ENCODE results near the gene RAB11FIP4.

Gene RAB11FIP4

DNA sequence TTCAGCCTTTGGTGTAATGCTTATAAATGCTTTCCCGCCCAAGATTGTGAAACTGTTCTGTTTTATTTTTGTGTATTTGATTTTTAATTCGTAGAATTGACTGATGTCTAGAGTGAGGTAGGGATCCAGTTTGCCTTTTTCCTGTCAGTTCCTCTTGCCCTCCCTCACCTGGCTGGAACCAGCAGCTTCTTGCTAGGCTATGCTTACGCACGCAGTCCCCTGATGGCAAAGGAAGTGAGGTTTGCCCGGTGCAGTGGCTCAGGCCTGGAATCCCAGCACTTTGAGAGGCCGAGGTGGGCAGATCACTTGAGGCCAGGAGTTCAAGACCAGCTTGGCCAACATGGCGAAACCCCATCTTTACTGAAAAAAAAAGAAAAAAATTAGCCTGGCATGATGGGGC lies 51.9 kb downstream of the RAB11FIP4 start:
- CTCF ChIA-PET = interaction anchor here (1.1 kb wide), 1 partner anchor 13 kb away, joined by 4 read pairs; no protein-coding TSS in a partner anchor
- H3K9me3 Mint-ChIP-seq = no peaks in the 10 kb centered on the region
- no peaks in the 10 kb centered on the region for H3K36me3 Mint-ChIP-seq
- no peak overlapping the region for H3K27ac Mint-ChIP-seq
- peaks cover 18% of the 10 kb centered on the region for H3K27me3 Mint-ChIP-seq
- H3K4me1 Mint-ChIP-seq = no peaks in the 10 kb centered on the region
- H3K4me3 Mint-ChIP-seq = no peak overlapping the region
- peak; percentile 1 for DNase-seq

- H3K27ac Mint-ChIP-seq = no peak overlapping the region
- H3K9me3 Mint-ChIP-seq = no peaks in the 10 kb centered on the region
- no peaks in the 10 kb centered on the region for H3K36me3 Mint-ChIP-seq
- no peak for DNase-seq
- H3K27me3 Mint-ChIP-seq = peaks cover 16% of the 10 kb centered on the region
- H3K4me3 Mint-ChIP-seq = no peak overlapping the region
- H3K4me1 Mint-ChIP-seq = no peaks in the 10 kb centered on the region
- CTCF ChIA-PET = interaction anchor here (0.6 kb wide), 1 partner anchor 554 kb away, joined by 3 read pairs; no protein-coding TSS in a partner anchor
Measured at GRCh38 chr17:31444026-31444425, 52.6 kb downstream of the RAB11FIP4 start.

GRCh38 chr17:31446195-31446967 lies 54.9 kb downstream of the RAB11FIP4 start:
- CTCF ChIA-PET = no interaction called here
- no peak overlapping the region for H3K4me3 Mint-ChIP-seq
- DNase-seq = peak; percentile 14
- no peaks in the 10 kb centered on the region for H3K9me3 Mint-ChIP-seq
- H3K4me1 Mint-ChIP-seq = no peaks in the 10 kb centered on the region
- no peak overlapping the region for H3K27ac Mint-ChIP-seq
- peaks cover 16% of the 10 kb centered on the region for H3K27me3 Mint-ChIP-seq
- no peaks in the 10 kb centered on the region for H3K36me3 Mint-ChIP-seq

DNA sequence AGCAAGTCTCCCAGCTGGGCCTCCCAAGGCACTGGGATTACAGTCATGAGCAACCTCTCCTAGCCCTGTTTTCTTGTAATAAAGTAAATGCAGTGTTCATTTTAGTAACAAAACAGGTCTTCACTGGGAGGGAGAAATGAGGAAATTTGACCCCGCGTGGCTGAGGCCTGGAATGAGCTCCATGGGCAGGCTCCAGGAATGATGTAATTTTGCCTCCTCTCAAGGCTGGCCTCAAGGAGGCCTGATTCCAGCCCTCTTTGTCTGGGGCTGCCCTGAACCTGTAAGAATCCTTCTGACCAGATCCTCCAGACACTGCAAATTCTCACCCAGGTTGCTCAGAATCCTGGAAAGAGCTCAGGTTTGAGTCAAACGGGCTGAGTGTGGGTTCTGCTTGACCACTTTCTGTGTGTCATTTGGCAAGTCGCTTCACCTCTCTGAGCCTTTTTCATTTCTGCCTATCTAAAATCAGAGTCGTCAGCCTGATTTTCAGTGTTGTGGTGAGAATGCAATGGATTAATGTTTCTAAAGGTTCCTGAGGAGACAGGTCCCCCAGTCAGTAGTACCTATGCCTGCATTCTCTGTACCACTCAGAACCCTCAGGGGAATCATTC lies 57.1 kb downstream of the RAB11FIP4 start:
- Mint-ChIP-seq H3K27ac (no peak overlapping the region), H3K4me3 (no peak overlapping the region), H3K36me3 (no peaks in the 10 kb centered on the region), H3K9me3 (no peaks in the 10 kb centered on the region), H3K27me3 (peaks cover 16% of the 10 kb centered on the region), H3K4me1 (no peaks in the 10 kb centered on the region)
- no peak for DNase-seq
- CTCF ChIA-PET = interaction anchor here (1.1 to 1.8 kb wide), 4 partner anchors 9 to 79 kb away, joined by 3 to 6 read pairs (median 4); no protein-coding TSS in a partner anchor

GRCh38 chr17:31449111-31449510 lies 57.6 kb downstream of the RAB11FIP4 start:
- DNase-seq = no peak
- CTCF ChIA-PET = interaction anchor here (1.1 to 1.8 kb wide), 2 partner anchors 10 to 12 kb away, joined by 5 to 6 read pairs; no protein-coding TSS in a partner anchor
- no peaks in the 10 kb centered on the region for H3K9me3 Mint-ChIP-seq
- no peaks in the 10 kb centered on the region for H3K36me3 Mint-ChIP-seq
- no peak overlapping the region for H3K4me3 Mint-ChIP-seq
- no peaks in the 10 kb centered on the region for H3K4me1 Mint-ChIP-seq
- no peak overlapping the region for H3K27ac Mint-ChIP-seq
- H3K27me3 Mint-ChIP-seq = peaks cover 12% of the 10 kb centered on the region

GRCh38 chr17:31449746-31450145 lies 58.3 kb downstream of the RAB11FIP4 start:
- Mint-ChIP-seq H3K4me1 (no peaks in the 10 kb centered on the region), H3K27ac (no peak overlapping the region), H3K36me3 (no peaks in the 10 kb centered on the region), H3K9me3 (no peaks in the 10 kb centered on the region), H3K27me3 (peaks cover 7% of the 10 kb centered on the region), H3K4me3 (no peak overlapping the region)
- CTCF ChIA-PET = interaction anchor here (1.8 kb wide), 1 partner anchor 13 kb away, joined by 6 read pairs; no protein-coding TSS in a partner anchor
- DNase-seq = no peak

GRCh38 chr17:31452101-31452500 lies 60.6 kb downstream of the RAB11FIP4 start:
- Mint-ChIP-seq H3K27ac (no peak overlapping the region), H3K9me3 (no peaks in the 10 kb centered on the region), H3K4me1 (no peaks in the 10 kb centered on the region), H3K27me3 (peaks cover 7% of the 10 kb centered on the region), H3K36me3 (no peaks in the 10 kb centered on the region), H3K4me3 (no peak overlapping the region)
- DNase-seq = no peak
- CTCF ChIA-PET = interaction anchor here (1.0 kb wide), 1 partner anchor 12 kb away, joined by 3 read pairs; no protein-coding TSS in a partner anchor

DNA sequence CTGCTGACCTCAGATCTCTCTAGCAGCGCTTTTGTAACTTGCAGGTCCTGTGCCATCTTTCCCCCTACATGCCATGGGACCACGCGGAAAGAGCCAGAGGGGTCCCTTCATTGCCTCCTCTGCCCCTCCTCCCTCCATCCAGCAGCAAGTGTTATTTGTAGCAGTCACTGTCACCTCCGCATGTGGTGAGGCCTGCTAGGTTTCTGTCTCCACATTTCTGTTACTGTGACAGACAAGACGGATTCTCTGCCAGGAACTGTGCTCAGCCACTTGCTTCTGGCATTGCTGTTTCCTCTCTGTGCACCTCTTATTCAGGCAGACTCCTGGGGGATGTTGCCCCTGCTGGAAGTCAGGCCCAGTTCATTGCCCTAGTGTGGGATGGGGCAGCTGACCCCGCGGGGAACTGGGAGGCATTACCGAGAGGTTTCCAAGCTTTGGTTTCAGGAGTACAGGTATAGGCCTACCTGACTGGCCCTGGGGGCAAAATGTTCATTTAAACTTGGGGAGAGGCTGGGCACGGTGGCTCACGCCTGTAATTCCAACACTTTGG lies 61.2 kb downstream of the RAB11FIP4 start:
- H3K9me3 Mint-ChIP-seq = no peaks in the 10 kb centered on the region
- no peaks in the 10 kb centered on the region for H3K4me1 Mint-ChIP-seq
- peaks cover 12% of the 10 kb centered on the region for H3K27me3 Mint-ChIP-seq
- no peak for DNase-seq
- H3K36me3 Mint-ChIP-seq = no peaks in the 10 kb centered on the region
- H3K27ac Mint-ChIP-seq = no peak overlapping the region
- H3K4me3 Mint-ChIP-seq = no peak overlapping the region
- CTCF ChIA-PET = no interaction called here

GRCh38 chr17:31453896-31454295 lies 62.4 kb downstream of the RAB11FIP4 start:
- Mint-ChIP-seq H3K27me3 (peaks cover 13% of the 10 kb centered on the region), H3K27ac (no peak overlapping the region), H3K9me3 (no peaks in the 10 kb centered on the region), H3K4me3 (no peak overlapping the region), H3K4me1 (no peaks in the 10 kb centered on the region), H3K36me3 (no peaks in the 10 kb centered on the region)
- no peak for DNase-seq
- CTCF ChIA-PET = no interaction called here

DNA sequence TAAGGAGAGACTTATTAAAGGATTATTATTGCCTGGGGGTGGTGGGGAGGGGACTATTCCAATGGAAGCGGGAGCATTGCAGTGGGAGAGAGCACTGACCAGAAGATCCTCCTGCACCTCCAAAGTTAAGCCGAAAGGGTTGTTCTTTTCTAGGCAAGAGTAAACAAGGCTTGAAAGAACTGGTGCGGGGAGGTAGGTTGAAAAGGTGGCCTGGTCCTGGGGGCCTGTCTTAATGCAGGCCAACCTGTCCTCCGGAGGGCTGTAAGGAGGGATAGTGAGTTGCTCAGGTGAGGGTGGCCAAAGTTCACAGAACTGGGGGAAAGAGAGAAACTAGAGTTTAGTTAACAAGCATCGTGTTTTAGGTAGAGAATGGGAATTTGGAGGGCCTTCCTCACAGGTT lies 65.3 kb downstream of the RAB11FIP4 start:
- Mint-ChIP-seq H3K27ac (no peak overlapping the region), H3K4me1 (no peaks in the 10 kb centered on the region), H3K36me3 (no peaks in the 10 kb centered on the region), H3K4me3 (no peak overlapping the region), H3K27me3 (peaks cover 6% of the 10 kb centered on the region), H3K9me3 (no peaks in the 10 kb centered on the region)
- DNase-seq = no peak
- CTCF ChIA-PET = interaction anchor here (1.2 kb wide), 1 partner anchor 14 kb away, joined by 4 read pairs; no protein-coding TSS in a partner anchor

- no peak overlapping the region for H3K27ac Mint-ChIP-seq
- no peaks in the 10 kb centered on the region for H3K36me3 Mint-ChIP-seq
- no peaks in the 10 kb centered on the region for H3K4me1 Mint-ChIP-seq
- peaks cover 6% of the 10 kb centered on the region for H3K27me3 Mint-ChIP-seq
- CTCF ChIA-PET = no interaction called here
- H3K9me3 Mint-ChIP-seq = no peaks in the 10 kb centered on the region
- H3K4me3 Mint-ChIP-seq = no peak overlapping the region
- no peak for DNase-seq
Measured at GRCh38 chr17:31457391-31458234, 66.1 kb downstream of the RAB11FIP4 start.

DNA sequence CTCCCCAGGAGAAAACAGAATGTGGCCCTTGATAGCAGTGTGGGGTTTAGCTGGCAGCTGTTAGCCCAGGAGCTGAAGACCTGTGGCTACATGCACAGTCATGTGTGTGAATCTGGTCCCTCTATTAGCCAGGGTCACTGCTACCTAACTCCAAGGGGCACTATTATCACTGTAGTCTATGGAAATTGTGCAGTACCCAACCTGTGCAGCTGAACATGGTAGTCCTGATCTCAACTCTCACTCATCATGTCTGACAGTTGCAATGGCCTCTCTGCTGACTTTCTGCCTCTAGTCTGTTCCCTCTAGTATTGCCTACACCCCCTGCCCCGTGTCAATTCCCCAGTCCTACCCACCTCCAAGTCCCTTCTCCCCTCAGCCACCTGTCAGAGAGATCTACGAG lies 67.4 kb downstream of the RAB11FIP4 start:
- Mint-ChIP-seq H3K27me3 (peaks cover 6% of the 10 kb centered on the region), H3K27ac (no peak overlapping the region), H3K9me3 (no peaks in the 10 kb centered on the region), H3K36me3 (no peaks in the 10 kb centered on the region), H3K4me1 (no peaks in the 10 kb centered on the region), H3K4me3 (no peak overlapping the region)
- CTCF ChIA-PET = no interaction called here
- DNase-seq = no peak

DNA sequence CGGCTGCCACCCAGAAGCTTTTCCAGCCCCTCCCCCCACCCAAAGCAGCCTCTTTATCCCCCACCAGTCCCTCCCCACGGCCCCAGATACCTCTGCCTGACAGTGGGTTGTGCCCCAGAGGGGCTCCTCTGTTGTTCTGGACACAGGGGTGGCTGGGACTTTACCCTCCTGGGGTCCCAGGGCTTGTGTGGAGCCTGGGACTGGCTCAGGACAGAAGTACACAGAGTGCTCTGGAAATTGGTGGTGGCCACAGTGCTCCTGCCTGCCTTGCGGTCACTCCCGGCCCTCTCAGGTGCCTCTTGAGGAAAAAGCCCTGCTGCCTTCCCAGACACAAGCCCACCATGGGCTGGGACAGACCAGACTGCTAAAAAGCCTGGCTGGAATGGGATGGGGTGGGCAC lies 68.2 kb downstream of the RAB11FIP4 start:
- no peak overlapping the region for H3K4me3 Mint-ChIP-seq
- no peaks in the 10 kb centered on the region for H3K4me1 Mint-ChIP-seq
- no peak for DNase-seq
- H3K27ac Mint-ChIP-seq = no peak overlapping the region
- H3K9me3 Mint-ChIP-seq = no peaks in the 10 kb centered on the region
- peaks cover 6% of the 10 kb centered on the region for H3K27me3 Mint-ChIP-seq
- no peaks in the 10 kb centered on the region for H3K36me3 Mint-ChIP-seq
- CTCF ChIA-PET = no interaction called here

DNA sequence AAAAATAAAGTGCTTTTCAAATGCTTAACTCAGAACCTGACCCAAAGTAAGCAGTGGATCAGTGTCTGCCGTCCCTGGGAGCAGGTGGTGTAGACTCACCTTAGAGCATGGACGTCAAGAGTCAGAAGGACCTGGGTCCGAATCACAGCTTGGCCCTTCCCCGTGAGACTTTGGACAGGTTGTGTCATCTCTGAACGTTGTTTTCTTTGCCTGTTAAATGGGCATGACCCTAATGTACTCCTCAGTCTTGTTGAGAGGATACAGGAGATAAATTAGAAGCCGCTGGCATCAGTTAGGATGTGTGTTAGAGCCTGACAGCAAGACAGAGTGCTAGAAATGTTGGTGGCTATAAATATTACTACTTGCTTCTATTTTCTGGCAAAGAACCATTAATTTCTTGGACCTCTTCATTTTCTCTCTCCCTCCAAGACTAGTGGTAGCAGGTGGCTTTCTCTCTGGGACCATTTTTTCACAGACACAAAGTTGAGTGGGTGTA lies 68.8 kb downstream of the RAB11FIP4 start:
- Mint-ChIP-seq H3K27ac (no peak overlapping the region), H3K9me3 (no peaks in the 10 kb centered on the region), H3K4me3 (no peak overlapping the region), H3K36me3 (no peaks in the 10 kb centered on the region), H3K27me3 (peaks cover 6% of the 10 kb centered on the region), H3K4me1 (no peaks in the 10 kb centered on the region)
- CTCF ChIA-PET = no interaction called here
- no peak for DNase-seq

All from activated naive CD4-positive, alpha-beta T cell treated with anti-CD3 and anti-CD28 coated beads, Interleukin-2, amount 10 ng/mL, durations not matched to agents 7 days and 5 days (primary cell).